Measurements from ENCODE around the gene PLD6.

DNA sequence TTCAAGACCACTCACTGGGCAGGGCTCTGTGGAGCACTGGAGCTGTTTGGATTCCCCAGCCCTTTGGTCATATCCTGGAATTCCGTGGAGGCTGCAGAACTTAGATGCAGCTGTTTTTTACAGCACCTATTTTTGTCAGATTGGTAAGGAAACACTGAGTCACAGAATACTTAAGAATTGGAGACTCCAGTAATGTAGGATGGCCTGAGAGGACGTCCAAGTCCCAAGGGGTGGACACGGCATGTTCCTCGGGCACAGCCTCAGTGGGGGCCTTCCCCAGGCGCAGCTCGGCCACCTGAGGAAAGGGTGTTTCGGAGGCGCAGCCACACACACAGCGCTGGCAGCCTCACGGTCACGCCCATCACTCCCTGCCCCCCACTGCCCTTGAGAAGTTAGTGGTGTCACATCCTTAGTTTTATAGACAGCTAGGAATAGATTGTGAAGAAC is 14.8 kb downstream of the PLD6 start:
- no peak for TF ChIP-seq POLR2A (IDR thresholded peaks at IDR 0.05)
- TF ChIP-seq, protein P1, sequence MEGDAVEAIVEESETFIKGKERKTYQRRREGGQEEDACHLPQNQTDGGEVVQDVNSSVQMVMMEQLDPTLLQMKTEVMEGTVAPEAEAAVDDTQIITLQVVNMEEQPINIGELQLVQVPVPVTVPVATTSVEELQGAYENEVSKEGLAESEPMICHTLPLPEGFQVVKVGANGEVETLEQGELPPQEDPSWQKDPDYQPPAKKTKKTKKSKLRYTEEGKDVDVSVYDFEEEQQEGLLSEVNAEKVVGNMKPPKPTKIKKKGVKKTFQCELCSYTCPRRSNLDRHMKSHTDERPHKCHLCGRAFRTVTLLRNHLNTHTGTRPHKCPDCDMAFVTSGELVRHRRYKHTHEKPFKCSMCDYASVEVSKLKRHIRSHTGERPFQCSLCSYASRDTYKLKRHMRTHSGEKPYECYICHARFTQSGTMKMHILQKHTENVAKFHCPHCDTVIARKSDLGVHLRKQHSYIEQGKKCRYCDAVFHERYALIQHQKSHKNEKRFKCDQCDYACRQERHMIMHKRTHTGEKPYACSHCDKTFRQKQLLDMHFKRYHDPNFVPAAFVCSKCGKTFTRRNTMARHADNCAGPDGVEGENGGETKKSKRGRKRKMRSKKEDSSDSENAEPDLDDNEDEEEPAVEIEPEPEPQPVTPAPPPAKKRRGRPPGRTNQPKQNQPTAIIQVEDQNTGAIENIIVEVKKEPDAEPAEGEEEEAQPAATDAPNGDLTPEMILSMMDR (IDR thresholded peaks at IDR 0.05) = no peak
- no peak for TF ChIP-seq EP300 (IDR thresholded peaks at IDR 0.05)

All from tibial nerve (tissue), 4 donors.